ENCODE measurements around the gene MS4A13.
"Not testable (repeated sequence)": the region's sequence is repeated elsewhere in the genome, so short reads cannot be mapped to it uniquely, and the experiment has no call there.

Gene MS4A13

GRCh38 chr11:60515144-60515855, at the start of gene MS4A13:
MS4A13 (plus strand) TSS chr11:60515392; CDS start chr11:60518084, 2,692 bp downstream.
- no peak for DNase-seq

GRCh38 chr11:60468829-60469228, 46.4 kb upstream of the MS4A13 start:
- no peak for DNase-seq

- DNase-seq = no peak
Observed at GRCh38 chr11:60469723-60470122, 45.5 kb upstream of the MS4A13 start.

- DNase-seq = no peak
Observed at GRCh38 chr11:60477035-60477445, 38.2 kb upstream of the MS4A13 start.

- no peak for DNase-seq
Observed at GRCh38 chr11:60482361-60482760, 32.8 kb upstream of the MS4A13 start.

- peak in 1 of 2 donors; percentile 4 for DNase-seq
Observed at GRCh38 chr11:60485987-60486386, 29.2 kb upstream of the MS4A13 start.

- no peak for DNase-seq
Observed at GRCh38 chr11:60492488-60493009, 22.6 kb upstream of the MS4A13 start, which contains the start of gene MS4A12. MS4A12 (plus strand) TSS chr11:60492778; CDS start chr11:60497319, 4,541 bp downstream.

- no peak for DNase-seq
Observed at GRCh38 chr11:60493454-60493853, 21.7 kb upstream of the MS4A13 start.

GRCh38 chr11:60498399-60498798, 16.8 kb upstream of the MS4A13 start:
- no peak for DNase-seq

GRCh38 chr11:60498853-60499252, 16.3 kb upstream of the MS4A13 start:
- DNase-seq = no peak

GRCh38 chr11:60500276-60500910, 14.8 kb upstream of the MS4A13 start:
- DNase-seq = no peak

- DNase-seq = no peak
Observed at GRCh38 chr11:60502221-60502775, 12.9 kb upstream of the MS4A13 start.

- no peak for DNase-seq
Observed at GRCh38 chr11:60504219-60504905, 10.8 kb upstream of the MS4A13 start.

GRCh38 chr11:60509609-60510008, 5.6 kb upstream of the MS4A13 start:
- DNase-seq = not testable (repeated sequence)

- DNase-seq = not testable (repeated sequence)
Observed at GRCh38 chr11:60510209-60510608, 5.0 kb upstream of the MS4A13 start.

GRCh38 chr11:60511393-60511792, 3.8 kb upstream of the MS4A13 start:
- DNase-seq = no peak

GRCh38 chr11:60512651-60513225, 2.5 kb upstream of the MS4A13 start:
- DNase-seq = no peak

GRCh38 chr11:60513496-60514460, 1.4 kb upstream of the MS4A13 start:
- DNase-seq = no peak

- no peak for DNase-seq
Observed at GRCh38 chr11:60528465-60528864, 13.3 kb downstream of the MS4A13 start.

- no peak for DNase-seq
Observed at GRCh38 chr11:60528934-60529333, 13.7 kb downstream of the MS4A13 start.

- DNase-seq = no peak
Observed at GRCh38 chr11:60530454-60531100, 15.4 kb downstream of the MS4A13 start.
